NCI-H187 treated with DMSO at 0.1 percent for 48 hours (cell line): Measurements from ENCODE around the gene CDK5RAP2.
"Not testable (repeated sequence)": the region's sequence is repeated elsewhere in the genome, so short reads cannot be mapped to it uniquely, and the experiment has no call there.

Source experiments
- DNase-seq: peaks from one replicate; lab custom pipeline; 2025; lab: John Stamatoyannopoulos, UW

CDK5RAP2 gene

DNA sequence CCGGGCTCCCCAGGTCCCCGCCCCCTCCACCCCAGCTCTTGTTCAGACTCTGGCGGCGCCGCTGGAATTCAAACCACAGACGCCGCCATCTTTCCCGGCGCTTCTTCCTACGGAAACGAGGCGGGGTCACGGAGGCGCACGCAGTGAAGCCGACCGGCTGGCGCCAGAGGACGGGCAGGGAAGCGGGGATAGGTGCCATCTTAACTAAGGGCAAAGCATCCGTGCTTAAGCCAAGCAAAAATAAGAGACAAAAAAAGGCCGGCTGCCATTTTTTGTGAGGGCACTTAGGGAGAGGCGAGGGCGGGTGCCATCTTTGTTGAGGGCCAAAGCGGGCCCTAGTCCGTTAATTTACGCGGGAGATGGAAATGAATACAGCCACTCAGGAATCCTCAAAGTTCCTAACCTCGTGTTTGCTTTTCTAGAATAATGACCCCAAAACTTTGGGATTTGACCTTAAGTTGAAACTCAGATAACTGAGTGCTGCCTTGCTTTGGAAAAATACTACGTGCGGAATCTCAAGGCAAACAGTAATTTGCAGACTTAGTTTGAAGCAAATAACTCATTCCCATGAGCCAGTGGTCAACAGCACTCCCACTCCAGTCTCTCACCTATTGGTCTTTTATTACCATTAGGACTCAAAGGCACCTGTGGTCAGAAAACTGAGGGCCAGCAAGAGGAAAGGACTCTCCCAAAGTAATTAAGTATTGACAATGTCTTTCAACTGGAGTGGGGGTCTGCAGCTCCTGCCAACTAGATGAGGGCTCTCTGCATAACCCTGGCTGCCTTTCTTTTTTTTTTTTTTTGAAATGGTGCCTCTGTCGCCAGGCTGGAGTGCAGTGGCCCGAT is at the start of gene CDK5RAP2:
Gene CDK5RAP2 (minus strand): TSS at position 117 of the 846 bp plus-strand sequence. CDS start 189 bp downstream, outside the sequence.
- peak; percentile 78 for DNase-seq

DNA sequence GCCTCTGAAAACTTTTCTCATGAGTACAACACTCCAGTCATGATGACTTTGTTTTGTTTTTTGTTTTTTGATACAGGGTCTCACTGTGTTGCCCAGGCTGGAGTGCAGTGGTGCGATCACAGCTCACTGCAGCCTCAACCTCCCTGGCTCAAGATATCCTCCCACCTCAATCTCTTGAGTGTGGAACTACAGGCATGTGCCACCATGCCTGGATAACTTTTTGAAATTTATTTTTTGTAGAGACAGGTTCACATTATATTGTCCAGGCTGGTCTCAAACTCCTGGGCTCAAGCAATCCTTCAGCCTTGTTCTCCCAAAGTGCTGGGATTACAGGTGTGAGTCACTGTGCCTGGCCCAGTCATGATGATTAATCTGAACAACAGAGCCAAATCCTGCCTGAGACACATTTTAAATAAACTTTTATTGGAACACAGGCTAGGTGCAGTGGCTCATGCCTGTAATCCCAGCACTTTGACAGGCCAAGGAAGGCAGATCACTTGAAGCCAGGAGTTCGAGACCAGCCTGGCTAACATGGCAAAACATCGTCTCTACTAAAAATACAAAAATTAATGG is 49.0 kb upstream of the CDK5RAP2 start:
- not testable (repeated sequence) for DNase-seq

DNA sequence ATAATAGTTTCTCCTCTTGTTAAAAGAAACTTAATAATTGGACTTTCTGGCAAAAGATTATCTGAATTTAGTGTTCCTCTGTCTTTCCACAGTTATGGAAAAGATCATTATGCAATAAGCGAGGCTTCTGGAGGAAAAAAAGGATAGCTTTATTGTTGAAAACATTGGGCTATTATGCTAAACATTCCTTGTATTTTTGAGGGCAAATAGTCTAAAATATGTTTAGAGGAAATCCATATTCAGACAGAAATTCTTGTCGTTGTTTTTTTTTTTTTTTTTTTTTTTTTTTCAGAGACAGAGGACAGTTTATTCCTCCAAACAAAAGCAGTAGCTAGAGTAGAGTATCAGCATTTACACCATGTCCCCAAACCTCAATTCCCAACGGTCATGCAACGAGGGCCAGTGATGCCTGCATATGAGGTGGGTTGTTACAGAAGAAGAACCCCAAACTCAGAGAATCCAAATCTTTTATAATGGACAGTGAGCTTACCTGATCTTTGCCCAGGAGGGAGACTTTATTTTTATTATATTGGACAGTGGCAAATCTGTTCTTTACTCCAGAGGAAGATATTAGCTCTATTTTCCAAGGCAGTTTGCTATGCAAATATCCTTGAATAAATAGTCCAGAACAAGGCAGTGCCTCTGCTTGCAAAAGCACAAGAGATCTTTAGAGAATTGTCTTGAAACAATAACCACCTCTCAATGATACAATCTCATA is 48.4 kb upstream of the CDK5RAP2 start:
- no peak for DNase-seq

DNA sequence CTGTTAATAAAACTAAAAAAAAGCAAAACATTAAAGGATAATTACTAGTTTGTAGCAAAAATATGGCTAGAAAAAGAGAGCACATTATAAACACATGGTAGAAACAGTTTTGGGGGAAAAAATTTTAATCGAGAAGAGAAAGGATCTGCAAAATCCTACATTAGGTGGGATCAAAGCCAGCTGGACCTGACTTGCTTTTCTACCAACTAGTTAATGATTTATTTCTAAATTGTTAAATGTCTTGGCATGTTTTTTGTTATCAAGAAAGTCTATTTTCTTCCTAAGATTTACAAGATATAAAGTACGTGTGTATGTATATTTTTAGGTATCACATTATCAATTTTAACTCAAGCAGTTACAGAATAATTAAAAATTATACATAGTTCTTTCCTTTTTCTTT is 47.1 kb upstream of the CDK5RAP2 start:
- DNase-seq = no peak

DNA sequence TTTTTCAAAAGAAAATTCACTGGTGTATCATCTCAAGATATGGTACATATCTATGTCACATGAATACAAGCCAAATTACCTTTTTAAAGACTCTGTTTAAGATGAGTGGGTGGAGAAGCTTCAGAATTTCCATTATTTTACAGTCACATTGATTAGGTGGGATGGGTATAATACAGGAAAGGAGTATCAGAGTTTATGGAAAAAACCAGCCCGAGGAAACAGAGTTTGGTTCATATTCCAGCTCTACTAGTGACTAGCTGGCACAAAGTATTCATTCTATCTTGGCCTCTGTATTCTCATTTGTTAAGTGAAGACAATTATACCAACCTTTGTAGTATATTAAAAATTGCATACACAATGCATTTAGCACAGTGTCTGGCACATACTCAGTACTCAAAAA is 46.5 kb upstream of the CDK5RAP2 start:
- DNase-seq = no peak

DNA sequence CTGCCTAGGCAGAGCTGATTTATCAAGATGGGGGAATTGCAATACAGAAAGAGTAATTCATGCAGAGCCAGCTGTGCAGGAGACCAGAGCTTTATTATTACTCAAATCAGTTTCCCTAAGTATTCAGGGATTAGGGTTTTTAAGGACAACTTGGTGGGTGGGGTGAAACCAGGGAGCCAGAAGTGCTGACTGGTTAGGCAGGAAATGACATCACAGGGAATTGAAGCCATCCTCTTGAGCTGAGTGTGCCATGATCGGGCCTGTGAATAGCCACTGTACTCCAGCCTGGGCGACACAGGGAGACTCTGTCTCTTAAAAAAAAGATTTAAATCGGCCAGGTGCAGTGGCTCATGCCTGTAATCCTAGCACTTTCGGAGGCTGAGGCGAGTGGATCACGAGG is 45.3 kb upstream of the CDK5RAP2 start:
- no peak for DNase-seq

DNA sequence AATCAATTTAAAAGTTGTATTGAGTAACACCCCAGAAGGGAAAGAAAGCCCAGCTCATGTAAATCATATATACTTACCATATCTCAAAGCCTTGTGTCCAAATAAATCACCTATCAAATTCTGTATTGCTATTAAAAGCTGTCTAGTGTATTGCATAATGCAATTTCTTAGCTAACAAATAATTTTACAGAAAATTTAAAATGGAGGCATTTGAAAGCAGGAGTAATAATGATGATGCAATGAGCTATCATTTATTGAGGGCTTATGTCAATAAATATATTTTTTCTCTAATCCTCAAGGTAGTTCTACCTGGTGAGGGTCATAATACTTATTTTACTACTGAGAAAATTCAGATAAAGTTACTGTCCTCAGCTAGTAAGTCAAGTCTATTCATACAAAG is 42.8 kb upstream of the CDK5RAP2 start:
- DNase-seq = no peak

DNA sequence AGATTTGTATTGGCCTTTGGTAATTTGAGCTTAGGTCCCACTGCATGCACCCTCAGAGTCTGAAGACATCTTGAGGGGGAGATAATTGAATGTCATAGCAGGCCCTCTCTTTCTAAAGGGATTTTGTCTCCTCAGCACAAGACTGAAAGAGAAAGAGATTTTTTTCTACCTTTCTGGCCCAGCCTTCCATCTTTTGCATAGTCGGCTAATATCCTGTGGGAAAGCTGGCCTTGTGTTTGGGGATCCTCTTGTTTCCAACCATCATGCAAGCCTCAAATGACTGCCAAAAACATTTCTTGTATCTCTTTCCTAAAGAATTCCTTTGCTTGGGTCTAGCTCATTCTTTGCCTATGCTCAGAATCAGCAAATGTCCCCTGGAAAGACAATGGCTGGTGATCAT is 42.0 kb upstream of the CDK5RAP2 start:
- no peak for DNase-seq

DNA sequence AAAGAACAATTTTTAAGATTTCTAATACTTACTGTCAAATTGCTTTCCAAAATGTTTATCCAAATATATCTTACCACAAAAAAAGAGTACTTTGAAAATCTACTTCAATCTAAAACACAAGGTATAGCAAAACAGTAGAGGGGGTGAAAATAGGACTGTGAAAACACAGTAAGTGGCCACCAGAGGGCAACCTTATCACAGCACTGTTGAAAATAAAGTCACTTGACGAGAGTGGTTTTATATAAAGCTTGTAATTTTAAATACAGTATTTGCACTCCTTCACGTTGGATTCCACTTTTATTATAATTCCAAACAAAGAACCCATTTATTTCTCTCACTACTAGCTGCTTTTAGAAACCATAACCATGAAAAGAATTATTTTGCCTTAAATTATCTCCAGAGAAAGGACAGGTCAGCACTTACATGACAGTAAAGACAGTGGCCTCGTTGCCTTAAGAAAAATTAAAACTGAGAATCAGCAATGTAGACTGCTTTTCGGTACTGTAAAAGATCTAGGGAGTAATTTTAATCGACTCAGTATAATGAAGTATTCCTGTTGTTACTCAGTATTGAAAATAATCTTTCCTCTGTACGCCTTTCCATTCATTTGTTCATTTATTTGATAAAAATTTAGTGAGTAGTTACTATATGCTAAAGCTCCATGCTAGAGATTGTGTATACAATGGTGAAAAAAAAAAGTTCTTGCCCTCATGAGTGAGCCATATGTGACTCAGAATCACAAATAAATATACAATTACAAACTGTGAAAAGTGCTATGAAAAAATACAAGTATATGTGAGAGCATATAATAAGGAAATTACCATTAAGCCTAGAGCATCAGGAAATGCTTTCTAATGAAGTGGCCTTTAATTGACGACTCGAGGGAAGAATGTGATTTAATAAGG is 40.0 kb upstream of the CDK5RAP2 start:
- no peak for DNase-seq

DNA sequence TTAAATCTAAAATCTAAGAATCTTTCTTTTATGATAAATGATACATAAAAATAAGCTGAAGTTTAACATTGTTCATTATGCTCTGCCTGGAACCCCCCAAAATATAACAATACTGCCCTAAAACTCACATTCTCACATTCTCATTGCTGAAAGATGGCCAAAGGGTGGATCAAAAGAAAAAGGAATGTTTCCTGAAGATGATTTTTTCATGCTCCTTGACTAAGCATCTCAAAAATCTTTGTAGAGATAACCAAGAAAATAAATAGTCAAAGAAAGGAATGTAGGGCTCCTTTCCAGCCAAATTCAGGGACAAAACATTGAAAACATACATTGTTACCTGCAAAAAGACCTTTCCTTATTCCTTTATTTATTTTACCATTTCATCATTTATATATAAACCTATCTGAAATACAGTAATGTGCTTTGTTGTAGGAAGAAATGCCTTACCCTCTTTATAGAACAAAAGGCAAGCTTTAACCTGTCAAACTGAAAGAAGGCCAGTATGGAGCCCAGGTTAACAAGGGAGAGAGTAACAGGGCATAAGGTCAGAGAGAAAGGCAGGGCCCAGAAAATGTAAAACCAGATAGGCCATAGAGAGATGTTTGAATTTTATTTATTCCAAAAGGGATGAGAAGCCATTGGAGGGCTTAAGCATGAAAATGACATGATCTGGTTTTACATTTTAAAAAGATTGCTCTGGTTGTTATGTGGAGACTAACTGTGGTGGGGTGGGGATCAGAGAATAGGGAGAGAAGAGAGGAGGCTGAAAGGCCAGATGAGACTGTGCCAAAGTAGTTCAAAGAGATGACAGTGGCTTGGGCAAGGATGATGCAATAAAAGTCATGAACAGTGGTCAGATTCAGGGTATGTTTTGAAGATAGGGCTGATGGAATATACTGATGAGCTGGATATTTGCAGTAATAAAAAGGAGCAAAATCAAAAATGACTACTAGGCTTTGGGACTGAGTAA is 37.3 kb upstream of the CDK5RAP2 start:
- DNase-seq = no peak

DNA sequence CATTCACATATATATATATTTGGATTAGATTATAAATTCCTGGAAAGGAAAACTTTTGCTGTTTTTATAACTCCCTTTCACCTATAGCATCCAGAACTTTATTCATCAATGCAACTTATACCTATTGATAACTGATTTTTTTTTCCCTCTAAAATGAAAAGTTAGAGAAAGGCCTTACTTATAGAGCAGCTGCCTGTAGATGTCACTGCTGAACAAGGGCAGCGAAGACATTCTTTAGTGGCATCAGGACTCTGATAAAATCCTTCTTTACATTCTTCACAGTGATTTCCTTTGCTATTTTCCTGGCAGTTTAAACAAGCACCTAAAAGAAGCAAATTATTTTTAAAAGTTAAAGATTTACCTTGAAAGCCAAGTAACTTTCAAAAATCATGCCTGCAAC is 32.3 kb upstream of the CDK5RAP2 start:
- DNase-seq = no peak

DNA sequence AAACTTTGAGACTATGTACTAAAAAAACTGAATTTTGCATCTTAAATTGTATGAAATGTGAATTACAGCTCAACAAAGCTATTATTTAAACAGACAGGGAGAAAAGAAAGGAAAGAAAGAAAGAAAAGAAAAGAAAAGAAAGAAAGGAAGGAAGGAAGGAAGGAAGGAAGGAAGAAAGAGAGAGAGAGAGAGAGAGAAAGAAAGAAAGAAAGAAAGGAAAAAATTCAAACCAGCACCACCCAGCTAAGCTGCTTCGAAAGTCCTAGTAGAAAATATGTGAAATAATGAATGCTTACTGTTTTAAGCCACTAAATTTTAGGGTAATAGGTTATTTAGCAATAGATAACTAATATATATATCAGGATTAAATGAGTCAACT is 31.7 kb upstream of the CDK5RAP2 start:
- DNase-seq = no peak

DNA sequence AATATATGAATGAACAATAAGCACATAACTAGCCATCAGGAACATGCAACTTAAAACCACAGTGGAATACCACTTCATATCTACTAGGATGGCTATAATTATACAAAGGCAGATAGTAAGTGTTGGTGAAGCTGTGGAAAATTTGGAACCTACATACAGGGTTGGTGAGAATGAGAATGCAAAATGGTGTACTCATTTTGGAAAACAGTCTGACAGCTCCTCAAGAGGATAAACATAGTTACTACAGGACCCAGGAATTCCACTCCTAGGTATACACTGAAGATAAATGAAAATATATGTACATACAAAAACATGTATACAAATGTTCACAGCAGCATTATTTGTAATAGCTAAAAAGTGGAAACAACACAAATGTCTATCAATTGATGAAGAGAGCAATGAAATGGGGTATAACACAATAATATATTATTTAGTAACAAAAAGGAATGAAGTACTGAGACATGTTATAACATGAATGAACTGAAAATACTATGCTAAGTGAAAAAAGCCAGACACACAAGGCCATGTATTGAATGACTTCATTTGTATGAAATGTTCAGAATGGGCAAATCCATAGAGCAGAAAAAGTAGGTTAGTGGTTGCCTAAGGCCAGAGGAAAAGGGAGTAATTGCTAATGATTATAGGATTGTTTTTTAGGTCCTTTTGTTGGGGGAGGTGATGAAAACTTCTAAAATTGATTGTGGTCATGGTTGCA is 31.2 kb upstream of the CDK5RAP2 start:
- no peak for DNase-seq

DNA sequence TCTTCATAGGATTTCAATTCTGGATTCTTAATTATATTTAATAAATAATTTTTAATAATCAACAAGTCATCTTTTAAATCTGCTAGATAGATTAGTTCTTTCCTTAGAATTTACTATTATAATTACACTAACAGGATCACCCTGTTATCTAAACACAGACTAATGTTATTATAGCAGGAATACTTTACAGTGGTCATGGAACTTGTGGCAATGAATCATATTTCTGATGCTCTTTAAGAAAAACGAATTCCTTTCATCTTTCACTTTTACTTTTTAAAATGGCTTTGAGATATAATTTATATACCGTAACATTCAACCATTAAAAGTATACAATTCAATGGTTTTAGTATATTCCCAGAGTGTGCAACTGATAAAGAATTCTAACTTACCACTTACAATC is 29.7 kb upstream of the CDK5RAP2 start:
- no peak for DNase-seq

DNA sequence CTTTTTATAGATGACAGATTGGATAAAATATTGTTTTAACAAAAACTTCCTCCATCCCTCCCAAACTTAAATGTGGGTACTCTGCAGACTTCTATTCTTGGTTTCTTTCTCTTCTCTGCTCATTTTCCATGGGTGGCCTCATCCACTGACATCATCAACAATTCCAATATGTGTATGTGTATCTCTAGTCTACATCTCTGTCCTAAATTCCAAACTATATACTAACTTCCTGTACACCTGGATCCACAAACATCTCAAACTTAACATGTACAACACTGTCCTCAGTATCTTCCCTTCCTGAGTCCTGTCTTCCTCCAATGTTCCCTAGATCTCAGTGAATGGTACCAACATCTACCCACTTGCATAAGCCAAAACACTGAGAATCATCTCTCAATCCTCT is 28.5 kb upstream of the CDK5RAP2 start:
- DNase-seq = no peak

DNA sequence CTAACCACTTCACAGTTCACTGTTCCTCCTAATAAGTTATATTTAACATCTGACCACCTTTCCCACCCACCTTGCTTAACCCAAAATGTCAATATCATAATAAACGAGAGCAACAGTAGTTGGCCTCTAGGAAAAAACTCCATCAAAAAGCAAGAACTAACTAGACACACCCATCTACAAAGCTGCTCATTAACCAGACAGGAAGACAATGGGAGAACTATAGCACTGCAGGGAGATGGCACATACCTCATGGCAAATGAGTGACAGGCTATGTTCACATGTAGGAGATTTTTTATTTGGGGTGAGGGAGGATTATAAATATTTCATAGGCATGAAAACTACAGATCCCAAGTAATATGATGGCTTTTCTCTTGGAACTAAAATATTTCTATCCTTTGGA is 23.6 kb upstream of the CDK5RAP2 start:
- no peak for DNase-seq

DNA sequence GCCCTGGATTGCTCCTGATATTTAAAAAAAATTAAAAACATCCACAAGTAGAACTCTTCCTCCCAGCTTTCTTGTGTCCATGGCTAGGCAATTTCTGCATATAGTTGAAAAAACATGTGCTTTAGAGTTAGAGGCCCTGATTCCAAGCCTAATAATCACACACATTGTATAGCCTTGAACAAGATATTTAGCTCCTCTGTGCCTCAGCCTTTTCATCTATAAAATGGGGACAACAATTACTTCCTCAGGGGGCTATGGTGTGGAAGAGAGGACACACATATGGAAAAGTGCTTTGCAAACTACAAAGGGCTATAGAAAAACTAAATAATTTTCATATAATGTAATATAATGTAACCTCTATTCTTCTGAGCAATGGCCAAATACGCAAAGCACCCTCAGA is 23.0 kb upstream of the CDK5RAP2 start:
- DNase-seq = no peak

DNA sequence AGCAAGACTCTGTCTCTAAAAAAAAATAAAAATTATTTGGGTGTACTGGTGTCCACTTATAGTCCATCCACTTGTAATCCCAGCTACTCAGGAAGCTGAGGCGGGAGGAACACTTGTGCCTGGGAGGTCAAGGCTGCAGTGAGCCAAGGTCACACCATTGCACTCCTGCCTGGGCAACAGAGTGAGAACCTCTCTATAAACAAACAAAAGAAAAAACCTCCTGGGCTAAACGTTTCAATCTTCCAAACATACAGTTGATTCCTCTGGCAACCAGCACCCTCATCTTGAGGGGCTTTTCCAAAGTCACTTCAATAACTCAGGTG is 13.9 kb upstream of the CDK5RAP2 start:
- DNase-seq = no peak

DNA sequence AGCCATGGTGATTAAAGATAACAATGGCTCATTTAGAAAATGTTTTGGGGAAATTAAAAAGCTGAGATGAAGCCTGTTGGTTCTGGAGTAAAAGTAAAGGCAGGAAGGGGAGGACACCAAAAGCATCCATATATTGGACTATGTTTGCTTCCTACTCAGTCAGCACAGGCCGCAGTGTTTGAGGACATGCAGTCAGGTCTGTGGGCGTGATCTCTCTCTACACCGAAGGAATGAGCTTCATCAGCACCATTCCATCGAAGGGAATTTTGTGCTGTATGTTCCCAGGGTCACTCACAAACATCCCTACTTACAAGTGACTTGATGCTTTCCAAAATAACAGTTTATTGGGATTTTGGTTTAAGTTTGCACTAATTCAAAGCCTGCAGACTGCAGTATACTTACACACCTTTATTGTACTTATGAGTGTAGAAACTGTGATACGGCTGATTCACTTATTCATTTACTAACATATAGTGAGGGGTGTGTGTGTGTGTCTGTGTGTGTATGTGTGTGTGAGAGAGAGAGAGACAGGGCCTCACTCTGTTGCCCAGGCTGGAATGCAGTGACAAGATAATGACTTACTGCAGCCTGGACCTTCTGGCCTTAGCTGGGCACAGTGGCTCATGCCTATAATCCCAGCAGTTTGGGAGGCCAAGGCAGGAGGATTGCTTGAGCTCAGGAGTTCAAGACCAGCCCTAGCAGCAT is 13.4 kb upstream of the CDK5RAP2 start:
- DNase-seq = no peak

DNA sequence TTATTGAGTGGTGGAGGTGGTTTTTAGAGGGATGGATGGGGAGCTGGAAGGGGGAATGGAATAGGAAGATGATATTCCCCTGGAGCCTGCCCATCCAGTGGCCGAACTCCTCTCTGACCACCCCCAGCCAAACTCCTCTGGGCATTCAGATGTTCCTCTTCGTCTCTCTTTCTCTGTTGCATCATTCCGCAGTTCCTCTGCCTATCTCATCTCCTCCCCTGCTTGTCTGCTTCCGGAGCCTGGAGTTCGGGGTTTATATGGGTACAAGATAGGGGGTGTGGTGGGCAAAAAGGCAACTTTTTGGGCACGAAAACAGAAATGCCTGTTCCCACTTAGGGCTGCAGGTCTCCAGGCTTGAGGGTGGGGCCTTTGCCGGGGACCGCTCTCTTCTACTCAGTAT is 12.2 kb upstream of the CDK5RAP2 start:
- no peak for DNase-seq
